GM12878 (cell line): ENCODE measurements around the gene NRSN1. TPM values are rescaled to one million over a fixed set of nuclear protein-coding genes. Genes with fewer than 3 reads are reported as not detected.

ENCODE experiments used
- ASH2L ChIP-seq: fragments of 300-600, 200-600 bp; sonication (generic); IDR thresholded peaks from 2 replicates; pipeline ENCODE4 v1.6.1; 2017; ENCODE audit warnings: low read depth, mild to moderate bottlenecking, borderline replicate concordance
- HCFC1 ChIP-seq: fragments of 150-350 bp; IDR thresholded peaks from 2 replicates; pipeline ENCODE4 v1.6.1; 2014; ENCODE audit warnings: low read length
- IKZF2 ChIP-seq, 2 experiments: fragments of 450-650 bp; IDR thresholded peaks; 2 replicates each; pipeline ENCODE4 v1.6.1; 2017; ENCODE audit warnings: mild to moderate bottlenecking in 2 of 2, moderate library complexity in 2 of 2
- MEF2B ChIP-seq: fragments of 450-650 bp; IDR thresholded peaks from 2 replicates; pipeline ENCODE4 v1.6.1; 2018; ENCODE audit warnings: mild to moderate bottlenecking, moderate library complexity; ENCODE audit not compliant: partially characterized antibody, poor library complexity, severe bottlenecking
- MTA2 ChIP-seq: fragments of 450-650 bp; IDR thresholded peaks from 2 replicates; pipeline ENCODE4 v1.6.1; 2016; ENCODE audit warnings: low read depth, mild to moderate bottlenecking, moderate library complexity
- SREBF2 ChIP-seq: IDR thresholded peaks from 2 replicates; pipeline ENCODE4 v1.6.1; 2012; ENCODE audit warnings: mild to moderate bottlenecking, low read length
- polyA plus RNA-seq, 11 experiments: library from polyadenylated mRNA; depleted of rRNA in 4 of 11; unstranded in 6 of 11; stranded (reverse) in 5 of 11; fragments of >200 nt; fragmentation: Nextera tagmentation in 4 of 11; fragmentation: Illumina TruSeq in 1 of 11; extraction: Ambion mirVana in 4 of 11; extraction: Trizol in 1 of 11; gene quantifications; 1 replicate in 1 of 11; 2 replicates in 10 of 11; pipeline versions ENCODE4 v1.2.1 to v1.2.3, GENCODE V29; 2011 to 2016; ENCODE audit warnings: inconsistent platforms in 2 of 11, missing spikeins in 2 of 11, low read depth in 1 of 11
- total RNA-seq, 4 experiments: library from RNA; depleted of rRNA in 3 of 4; stranded (reverse); fragments of >200 nt in 3 of 4; fragmentation: Illumina TruSeq in 1 of 4; extraction: Trizol in 1 of 4; gene quantifications; 2 replicates each; pipeline versions ENCODE4 v1.2.1 to v1.2.3, GENCODE V29; 2013 to 2021
- TF ChIP-seq, protein P1 (sequence below): fragments of 450-650 bp; IDR thresholded peaks from 2 replicates; pipeline ENCODE4 v1.6.1; 2017; ENCODE audit warnings: antibody characterized with exemption, mild to moderate bottlenecking, moderate library complexity
- TF ChIP-seq, protein P2 (sequence below): fragments of 450-650 bp; formaldehyde crosslinking; IDR thresholded peaks from 2 replicates; pipeline ENCODE4 v1.5.0; 2022; ENCODE audit warnings: mild to moderate bottlenecking, missing genetic modification characterization

The NRSN1 gene
- total and polyA plus RNA-seq, 10 of the 15 experiments (the other 5 are each of a cell fraction or from before 2014, with no cell fraction given), result not detected

DNA sequence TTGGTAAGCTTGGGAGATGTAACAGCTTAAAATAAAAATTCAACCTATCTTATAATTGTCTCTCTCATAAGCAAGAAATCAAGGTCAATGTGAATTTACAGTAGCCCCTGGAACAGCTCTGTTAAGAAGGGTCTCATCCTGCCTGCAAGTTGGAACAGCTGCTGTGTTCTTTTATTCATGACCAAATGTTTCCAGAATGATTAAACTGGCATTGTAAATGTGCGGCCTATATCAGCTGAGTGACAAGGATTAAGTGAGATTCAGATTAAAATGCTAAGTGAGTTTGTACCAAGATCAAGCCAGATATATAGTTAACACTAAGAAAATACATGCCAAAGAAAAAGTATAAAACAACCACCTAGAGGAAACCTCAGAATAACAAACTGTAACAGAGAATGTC lies 45.3 kb upstream of the NRSN1 start (continued):
- TF ChIP-seq, protein P1, sequence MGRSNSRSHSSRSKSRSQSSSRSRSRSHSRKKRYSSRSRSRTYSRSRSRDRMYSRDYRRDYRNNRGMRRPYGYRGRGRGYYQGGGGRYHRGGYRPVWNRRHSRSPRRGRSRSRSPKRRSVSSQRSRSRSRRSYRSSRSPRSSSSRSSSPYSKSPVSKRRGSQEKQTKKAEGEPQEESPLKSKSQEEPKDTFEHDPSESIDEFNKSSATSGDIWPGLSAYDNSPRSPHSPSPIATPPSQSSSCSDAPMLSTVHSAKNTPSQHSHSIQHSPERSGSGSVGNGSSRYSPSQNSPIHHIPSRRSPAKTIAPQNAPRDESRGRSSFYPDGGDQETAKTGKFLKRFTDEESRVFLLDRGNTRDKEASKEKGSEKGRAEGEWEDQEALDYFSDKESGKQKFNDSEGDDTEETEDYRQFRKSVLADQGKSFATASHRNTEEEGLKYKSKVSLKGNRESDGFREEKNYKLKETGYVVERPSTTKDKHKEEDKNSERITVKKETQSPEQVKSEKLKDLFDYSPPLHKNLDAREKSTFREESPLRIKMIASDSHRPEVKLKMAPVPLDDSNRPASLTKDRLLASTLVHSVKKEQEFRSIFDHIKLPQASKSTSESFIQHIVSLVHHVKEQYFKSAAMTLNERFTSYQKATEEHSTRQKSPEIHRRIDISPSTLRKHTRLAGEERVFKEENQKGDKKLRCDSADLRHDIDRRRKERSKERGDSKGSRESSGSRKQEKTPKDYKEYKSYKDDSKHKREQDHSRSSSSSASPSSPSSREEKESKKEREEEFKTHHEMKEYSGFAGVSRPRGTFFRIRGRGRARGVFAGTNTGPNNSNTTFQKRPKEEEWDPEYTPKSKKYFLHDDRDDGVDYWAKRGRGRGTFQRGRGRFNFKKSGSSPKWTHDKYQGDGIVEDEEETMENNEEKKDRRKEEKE, result no peak
- TF ChIP-seq ASH2L (no peak), MTA2 (no peak), SREBF2 (no peak), MEF2B (no peak), IKZF2 (IDR thresholded peaks at IDR 0.05) (no peak), HCFC1 (no peak)
- TF ChIP-seq, protein P2, sequence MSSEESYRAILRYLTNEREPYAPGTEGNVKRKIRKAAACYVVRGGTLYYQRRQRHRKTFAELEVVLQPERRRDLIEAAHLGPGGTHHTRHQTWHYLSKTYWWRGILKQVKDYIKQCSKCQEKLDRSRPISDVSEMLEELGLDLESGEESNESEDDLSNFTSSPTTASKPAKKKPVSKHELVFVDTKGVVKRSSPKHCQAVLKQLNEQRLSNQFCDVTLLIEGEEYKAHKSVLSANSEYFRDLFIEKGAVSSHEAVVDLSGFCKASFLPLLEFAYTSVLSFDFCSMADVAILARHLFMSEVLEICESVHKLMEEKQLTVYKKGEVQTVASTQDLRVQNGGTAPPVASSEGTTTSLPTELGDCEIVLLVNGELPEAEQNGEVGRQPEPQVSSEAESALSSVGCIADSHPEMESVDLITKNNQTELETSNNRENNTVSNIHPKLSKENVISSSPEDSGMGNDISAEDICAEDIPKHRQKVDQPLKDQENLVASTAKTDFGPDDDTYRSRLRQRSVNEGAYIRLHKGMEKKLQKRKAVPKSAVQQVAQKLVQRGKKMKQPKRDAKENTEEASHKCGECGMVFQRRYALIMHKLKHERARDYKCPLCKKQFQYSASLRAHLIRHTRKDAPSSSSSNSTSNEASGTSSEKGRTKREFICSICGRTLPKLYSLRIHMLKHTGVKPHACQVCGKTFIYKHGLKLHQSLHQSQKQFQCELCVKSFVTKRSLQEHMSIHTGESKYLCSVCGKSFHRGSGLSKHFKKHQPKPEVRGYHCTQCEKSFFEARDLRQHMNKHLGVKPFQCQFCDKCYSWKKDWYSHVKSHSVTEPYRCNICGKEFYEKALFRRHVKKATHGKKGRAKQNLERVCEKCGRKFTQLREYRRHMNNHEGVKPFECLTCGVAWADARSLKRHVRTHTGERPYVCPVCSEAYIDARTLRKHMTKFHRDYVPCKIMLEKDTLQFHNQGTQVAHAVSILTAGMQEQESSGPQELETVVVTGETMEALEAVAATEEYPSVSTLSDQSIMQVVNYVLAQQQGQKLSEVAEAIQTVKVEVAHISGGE (CRISPR knock-in tag), result no peak
